Mammary epithelial cell (primary cell): Measurements from ENCODE around the gene SMCO3.

Experiments used
- EZH2 ChIP-seq: IDR thresholded peaks from 2 replicates; pipeline ENCODE4 v1.6.1; 2012; ENCODE audit warnings: low read length, inconsistent platforms, borderline replicate concordance
- TF ChIP-seq, protein P1 (sequence below), 2 donors: IDR thresholded peaks in 1 of 2; conservative IDR thresholded peaks in 1 of 2; 2 replicates each; pipeline ENCODE4 v1.5.1; 2011 to 2012; ENCODE audit warnings: inconsistent platforms in 2 of 2, low read length in 2 of 2, mild to moderate bottlenecking in 2 of 2, control low read depth in 1 of 2, low read depth in 1 of 2; ENCODE audit not compliant: insufficient read depth in 1 of 2; ENCODE audit errors: extremely low read depth in 1 of 2

DNA sequence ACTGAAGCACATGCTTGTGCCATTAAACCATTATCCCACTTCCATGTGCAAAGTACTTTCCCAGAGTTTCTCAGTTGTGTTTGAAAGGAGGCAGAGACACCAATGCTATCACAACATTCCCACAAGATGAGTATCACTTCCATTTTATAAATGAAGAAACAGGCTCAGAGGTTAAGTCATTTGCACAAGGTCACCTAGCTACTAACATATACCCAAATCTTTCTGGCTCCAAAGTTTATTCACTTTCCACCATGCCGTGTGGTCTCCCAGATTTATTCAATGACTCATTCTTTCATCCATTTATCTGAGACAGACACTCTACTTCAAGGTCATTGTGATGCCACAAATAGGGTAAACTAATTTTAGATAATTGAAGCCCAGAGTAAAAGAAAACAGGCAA is 20.0 kb upstream of the SMCO3 start:
- TF ChIP-seq, protein P1, sequence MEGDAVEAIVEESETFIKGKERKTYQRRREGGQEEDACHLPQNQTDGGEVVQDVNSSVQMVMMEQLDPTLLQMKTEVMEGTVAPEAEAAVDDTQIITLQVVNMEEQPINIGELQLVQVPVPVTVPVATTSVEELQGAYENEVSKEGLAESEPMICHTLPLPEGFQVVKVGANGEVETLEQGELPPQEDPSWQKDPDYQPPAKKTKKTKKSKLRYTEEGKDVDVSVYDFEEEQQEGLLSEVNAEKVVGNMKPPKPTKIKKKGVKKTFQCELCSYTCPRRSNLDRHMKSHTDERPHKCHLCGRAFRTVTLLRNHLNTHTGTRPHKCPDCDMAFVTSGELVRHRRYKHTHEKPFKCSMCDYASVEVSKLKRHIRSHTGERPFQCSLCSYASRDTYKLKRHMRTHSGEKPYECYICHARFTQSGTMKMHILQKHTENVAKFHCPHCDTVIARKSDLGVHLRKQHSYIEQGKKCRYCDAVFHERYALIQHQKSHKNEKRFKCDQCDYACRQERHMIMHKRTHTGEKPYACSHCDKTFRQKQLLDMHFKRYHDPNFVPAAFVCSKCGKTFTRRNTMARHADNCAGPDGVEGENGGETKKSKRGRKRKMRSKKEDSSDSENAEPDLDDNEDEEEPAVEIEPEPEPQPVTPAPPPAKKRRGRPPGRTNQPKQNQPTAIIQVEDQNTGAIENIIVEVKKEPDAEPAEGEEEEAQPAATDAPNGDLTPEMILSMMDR (conservative IDR thresholded peaks at IDR 0.05 in 1 of 2, IDR thresholded peaks at IDR 0.05 in 1 of 2; ENCODE audit: extremely low read depth in 1 of 2, insufficient read depth in 1 of 2, low read depth in 1 of 2, low read length in 2 of 2) = no peak
- TF ChIP-seq EZH2 = no peak
